Measurements from ENCODE around the gene MOB1B. TPM values are rescaled to one million over a fixed set of nuclear protein-coding genes. Genes with fewer than 3 reads are reported as not detected.
A peak's percentile ranks its signal among the peaks of the same experiment; 100 is the strongest.
"Not testable (repeated sequence)": the region's sequence is repeated elsewhere in the genome, so short reads cannot be mapped to it uniquely, and the experiment has no call there.

MOB1B gene
- polyA plus RNA-seq, 1 donor from 2014 or later, result 32.9 TPM

DNA sequence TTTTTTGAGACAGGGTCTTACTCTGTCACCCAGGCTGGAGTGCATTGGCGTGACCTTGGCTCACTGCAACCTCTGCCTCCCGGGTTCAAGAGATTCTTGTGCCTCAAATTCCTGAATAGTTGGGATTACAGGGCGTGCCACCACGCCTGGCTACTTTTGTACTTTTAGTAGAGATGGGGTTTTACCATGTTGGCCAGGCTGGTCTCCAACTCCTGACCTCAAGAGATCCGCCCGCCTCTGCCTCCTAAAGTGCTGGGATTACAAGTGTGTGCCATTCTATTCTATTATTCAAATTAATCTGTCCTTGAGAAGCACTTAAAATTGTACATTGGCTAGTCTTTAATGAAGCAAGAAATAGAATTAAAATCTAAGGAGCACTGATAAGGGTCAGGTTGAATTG lies 3.6 kb upstream of the MOB1B start:
- H3K27me3 ChIP-seq (ENCODE audit: insufficient read depth, low read depth, low read length); H3K27ac ChIP-seq (ENCODE audit: low read length); H4K20me1 ChIP-seq (ENCODE audit: insufficient read depth); H3K36me3 ChIP-seq (ENCODE audit: insufficient read depth, low read length); H3K79me2 ChIP-seq (replicated peaks; ENCODE audit: insufficient read depth, low read length); H3K4me2 ChIP-seq (ENCODE audit: low read length); H3K9me3 ChIP-seq (ENCODE audit: low read length); H3K4me3 ChIP-seq (ENCODE audit: low read length); H3F3A ChIP-seq (ENCODE audit: insufficient read depth, low read length, poor library complexity, severe bottlenecking); H3K9ac ChIP-seq (ENCODE audit: low read length); H3K9me2 ChIP-seq (ENCODE audit: insufficient read depth, low read length); H2AFZ ChIP-seq (ENCODE audit: low read depth, low read length): not testable (repeated sequence)

DNA sequence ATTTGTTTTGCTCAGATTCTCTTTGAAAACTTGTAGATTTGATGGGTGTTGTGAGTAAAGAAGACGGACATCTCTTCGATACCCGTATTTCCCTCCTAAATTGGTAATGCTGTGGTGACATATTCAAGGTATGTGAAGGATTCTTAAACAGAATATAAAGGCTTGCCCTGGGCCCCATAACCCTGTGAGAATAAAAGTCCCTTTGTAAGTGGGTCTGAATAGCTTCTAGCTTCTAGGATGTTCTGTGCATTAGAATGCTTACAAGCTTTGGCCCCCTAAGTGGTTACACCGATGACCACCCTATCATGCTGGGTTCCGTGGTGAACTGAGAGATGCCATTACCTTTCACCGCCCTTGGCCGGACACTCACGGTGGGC lies 574 bp upstream of the MOB1B start:
- H3K27me3 ChIP-seq (ENCODE audit: insufficient read depth, low read depth, low read length), result no peaks in the 10 kb centered on the region
- peak overlapping the region; percentile 91 for H3K27ac ChIP-seq (ENCODE audit: low read length)
- H2AFZ ChIP-seq (ENCODE audit: low read depth, low read length), result peak overlapping the region; percentile 97
- peak overlapping the region; percentile 94 for H3K4me3 ChIP-seq (ENCODE audit: low read length)
- H3K9me3 ChIP-seq (ENCODE audit: low read length), result no peaks in the 10 kb centered on the region
- H3K9ac ChIP-seq (ENCODE audit: low read length), result peak overlapping the region; percentile 92
- peaks cover 8% of the 10 kb centered on the region for H3K36me3 ChIP-seq (ENCODE audit: insufficient read depth, low read length)
- H3K4me2 ChIP-seq (ENCODE audit: low read length), result peak overlapping the region; percentile 81
- H4K20me1 ChIP-seq (ENCODE audit: insufficient read depth), result no peaks in the 10 kb centered on the region
- no peaks in the 10 kb centered on the region for H3K9me2 ChIP-seq (ENCODE audit: insufficient read depth, low read length)
- H3K79me2 ChIP-seq (replicated peaks; ENCODE audit: insufficient read depth, low read length), result peaks cover 39% of the 10 kb centered on the region
- TF ChIP-seq MXI1 (conservative IDR thresholded peaks at IDR 0.05; ENCODE audit: poor library complexity, severe bottlenecking) (no peak), CTCF (IDR thresholded peaks at IDR 0.05; ENCODE audit: poor library complexity, severe bottlenecking) (no peak), EZH2 (IDR thresholded peaks at IDR 0.05; ENCODE audit: borderline replicate concordance, insufficient read depth, low read length, poor library complexity, severe bottlenecking) (no peak), RAD21 (conservative IDR thresholded peaks at IDR 0.05) (no peak)
- H3F3A ChIP-seq (ENCODE audit: insufficient read depth, low read length, poor library complexity, severe bottlenecking), result no peaks in the 10 kb centered on the region

GRCh38 chr4:70902577-70903290 lies 565 bp downstream of the MOB1B start:
- Histone ChIP-seq H3K4me3 (ENCODE audit: low read length) (peak overlapping the region; percentile 94), H3K9me3 (ENCODE audit: low read length) (no peaks in the 10 kb centered on the region), H3K4me2 (ENCODE audit: low read length) (peak overlapping the region; percentile 97), H3K27me3 (ENCODE audit: insufficient read depth, low read depth, low read length) (no peaks in the 10 kb centered on the region), H3K9ac (ENCODE audit: low read length) (peak overlapping the region; percentile 92), H3K9me2 (ENCODE audit: insufficient read depth, low read length) (no peaks in the 10 kb centered on the region), H3K27ac (ENCODE audit: low read length) (peak overlapping the region; percentile 91), H3K79me2 (replicated peaks; ENCODE audit: insufficient read depth, low read length) (peaks cover 45% of the 10 kb centered on the region), H3F3A (ENCODE audit: insufficient read depth, low read length, poor library complexity, severe bottlenecking) (no peaks in the 10 kb centered on the region), H2AFZ (ENCODE audit: low read depth, low read length) (peak overlapping the region; percentile 76), H3K36me3 (ENCODE audit: insufficient read depth, low read length) (peaks cover 8% of the 10 kb centered on the region), H4K20me1 (ENCODE audit: insufficient read depth) (no peaks in the 10 kb centered on the region)
- no peak for TF ChIP-seq CTCF (IDR thresholded peaks at IDR 0.05; ENCODE audit: poor library complexity, severe bottlenecking)
- TF ChIP-seq MXI1 (conservative IDR thresholded peaks at IDR 0.05; ENCODE audit: poor library complexity, severe bottlenecking), result peak; percentile 32
- no peak for TF ChIP-seq SMC3 (conservative IDR thresholded peaks at IDR 0.05; ENCODE audit: poor library complexity)
- no peak for TF ChIP-seq TAF1 (IDR thresholded peaks at IDR 0.05; ENCODE audit: low read depth)

Measured in neural cell (in vitro differentiated cells).